Neural cell (in vitro differentiated cells): Measurements from ENCODE around the gene PLCB1. TPM values are rescaled to one million over a fixed set of nuclear protein-coding genes. Genes with fewer than 3 reads are reported as not detected.

ENCODE experiments used
- H2AFZ ChIP-seq: fragments of 200-600, 300-800 bp; sonication (generic), shearing (Covaris generic); 2 replicates; pipeline ENCODE4 v1.6.0; 2014; ENCODE audit warnings: low read depth, mild to moderate bottlenecking, antibody characterized with exemption, low read length, moderate library complexity
- H3F3A ChIP-seq: fragments of 200-600 bp; shearing (Covaris generic); 2 replicates; pipeline ENCODE4 v1.6.1; 2016; ENCODE audit warnings: mild to moderate bottlenecking, moderate library complexity, mixed read lengths, antibody characterized with exemption, low read length; ENCODE audit not compliant: insufficient read depth, poor library complexity, severe bottlenecking
- H3K27ac ChIP-seq: fragments of 200-600, 300-800 bp; sonication (generic), shearing (Covaris generic); 2 replicates; pipeline ENCODE4 v1.5.1; 2014; ENCODE audit warnings: mild to moderate bottlenecking, low read length, moderate library complexity
- H3K27me3 ChIP-seq: fragments of 300-800, 200-600 bp; sonication (generic), shearing (Covaris generic); 2 replicates; pipeline ENCODE4 v1.6.0; 2014; ENCODE audit warnings: mild to moderate bottlenecking, low read depth, low read length, moderate library complexity; ENCODE audit not compliant: insufficient read depth
- H3K36me3 ChIP-seq: fragments of 300-800, 200-600 bp; sonication (generic), shearing (Covaris generic); 2 replicates; pipeline ENCODE4 v1.5.1; 2014; ENCODE audit warnings: mild to moderate bottlenecking, antibody characterized with exemption, low read length, moderate library complexity; ENCODE audit not compliant: insufficient read depth
- H3K4me2 ChIP-seq: fragments of 300-800, 200-600 bp; sonication (generic), shearing (Covaris generic); 2 replicates; pipeline ENCODE4 v1.6.0; 2014; ENCODE audit warnings: mild to moderate bottlenecking, low read length
- H3K4me3 ChIP-seq: fragments of 300-800, 200-600 bp; sonication (generic), shearing (Covaris generic); 2 replicates; pipeline ENCODE4 v1.5.1; 2014; ENCODE audit warnings: mild to moderate bottlenecking, low read length, moderate library complexity
- H3K79me2 ChIP-seq: fragments of 200-600 bp; shearing (Covaris generic); replicated peaks from 2 replicates; pipeline ENCODE4 v1.6.0; 2014; ENCODE audit warnings: mild to moderate bottlenecking, low read length, moderate library complexity; ENCODE audit not compliant: insufficient read depth
- H3K9ac ChIP-seq: fragments of 300-800, 200-600 bp; sonication (generic), shearing (Covaris generic); 2 replicates; pipeline ENCODE4 v1.6.1; 2016; ENCODE audit warnings: mild to moderate bottlenecking, low read length, mixed read lengths
- H3K9me2 ChIP-seq: fragments of 200-600 bp; shearing (Covaris generic); 2 replicates; pipeline ENCODE4 v1.6.1; 2016; ENCODE audit warnings: mild to moderate bottlenecking, low read length, mixed read lengths; ENCODE audit not compliant: insufficient read depth
- H3K9me3 ChIP-seq: fragments of 200-600, 300-800 bp; sonication (generic), shearing (Covaris generic); 2 replicates; pipeline ENCODE4 v1.6.1; 2016; ENCODE audit warnings: mild to moderate bottlenecking, mixed run types, low read length, moderate library complexity, mixed read lengths
- H4K20me1 ChIP-seq: fragments of 200-600 bp; shearing (Covaris generic); 2 replicates; pipeline ENCODE4 v1.6.1; 2016; ENCODE audit warnings: mild to moderate bottlenecking, mixed run types; ENCODE audit not compliant: insufficient read depth
- EP300 ChIP-seq: fragments of 450-650 bp; conservative IDR thresholded peaks from 2 replicates; pipeline ENCODE4 v1.6.1; 2014; ENCODE audit warnings: antibody characterized with exemption, mild to moderate bottlenecking, moderate library complexity; ENCODE audit not compliant: poor library complexity, severe bottlenecking
- EZH2 ChIP-seq: fragments of 200-600, 300-800 bp; shearing (Covaris generic), sonication (generic); IDR thresholded peaks from 2 replicates; pipeline ENCODE4 v1.6.1; 2014; ENCODE audit warnings: antibody characterized with exemption, low read length, borderline replicate concordance, mild to moderate bottlenecking; ENCODE audit not compliant: insufficient read depth, poor library complexity, severe bottlenecking
- MXI1 ChIP-seq: fragments of 450-650 bp; conservative IDR thresholded peaks from 2 replicates; pipeline ENCODE4 v1.6.1; 2014; ENCODE audit warnings: antibody characterized with exemption, mild to moderate bottlenecking; ENCODE audit not compliant: poor library complexity, severe bottlenecking
- POLR2AphosphoS5 ChIP-seq: IDR thresholded peaks from 2 replicates; pipeline ENCODE4 v1.6.1; 2012
- SMC3 ChIP-seq: fragments of 450-650 bp; conservative IDR thresholded peaks from 2 replicates; pipeline ENCODE4 v1.6.1; 2014; ENCODE audit warnings: antibody characterized with exemption, mild to moderate bottlenecking, moderate library complexity; ENCODE audit not compliant: poor library complexity
- TAF1 ChIP-seq: IDR thresholded peaks from 2 replicates; pipeline ENCODE4 v1.6.1; 2012; ENCODE audit warnings: low read depth
- polyA plus RNA-seq: library from polyadenylated mRNA; depleted of rRNA; stranded (reverse); fragments of >200 nt; gene quantifications from 2 replicates; pipeline ENCODE4 v1.2.3, GENCODE V29; 2014
- TF ChIP-seq, protein P1 (sequence below): fragments of 450-650 bp; IDR thresholded peaks from 2 replicates; pipeline ENCODE4 v1.5.1; 2014; ENCODE audit warnings: antibody characterized with exemption, mild to moderate bottlenecking, moderate library complexity; ENCODE audit not compliant: poor library complexity, severe bottlenecking
- TF ChIP-seq, protein P2 (sequence below): IDR thresholded peaks from 2 replicates; pipeline ENCODE4 v1.6.1; 2012; ENCODE audit warnings: borderline replicate concordance

The PLCB1 gene
- polyA plus RNA-seq, 1 donor from 2014 or later: 11.4 TPM

- TF ChIP-seq MXI1 (no peak), SMC3 (no peak)
- H3K4me2 ChIP-seq: no peak overlapping the region
Measured at GRCh38 chr20:8317448-8317847, 185.4 kb downstream of the PLCB1 start.

GRCh38 chr20:8318965-8319625, 187.0 kb downstream of the PLCB1 start:
- Histone ChIP-seq H3K79me2 (no peaks in the 10 kb centered on the region), H3K36me3 (no peaks in the 10 kb centered on the region), H3K9ac (no peak overlapping the region), H3K9me2 (no peaks in the 10 kb centered on the region), H3F3A (no peaks in the 10 kb centered on the region), H3K4me2 (no peak overlapping the region), H2AFZ (no peak overlapping the region), H4K20me1 (no peaks in the 10 kb centered on the region), H3K9me3 (no peaks in the 10 kb centered on the region), H3K4me3 (no peak overlapping the region), H3K27ac (no peak overlapping the region), H3K27me3 (no peaks in the 10 kb centered on the region)
- TF ChIP-seq POLR2AphosphoS5: no peak
- TF ChIP-seq MXI1: no peak
- TF ChIP-seq SMC3: no peak
- TF ChIP-seq EP300: no peak
- TF ChIP-seq EZH2: no peak
- TF ChIP-seq, protein P1, sequence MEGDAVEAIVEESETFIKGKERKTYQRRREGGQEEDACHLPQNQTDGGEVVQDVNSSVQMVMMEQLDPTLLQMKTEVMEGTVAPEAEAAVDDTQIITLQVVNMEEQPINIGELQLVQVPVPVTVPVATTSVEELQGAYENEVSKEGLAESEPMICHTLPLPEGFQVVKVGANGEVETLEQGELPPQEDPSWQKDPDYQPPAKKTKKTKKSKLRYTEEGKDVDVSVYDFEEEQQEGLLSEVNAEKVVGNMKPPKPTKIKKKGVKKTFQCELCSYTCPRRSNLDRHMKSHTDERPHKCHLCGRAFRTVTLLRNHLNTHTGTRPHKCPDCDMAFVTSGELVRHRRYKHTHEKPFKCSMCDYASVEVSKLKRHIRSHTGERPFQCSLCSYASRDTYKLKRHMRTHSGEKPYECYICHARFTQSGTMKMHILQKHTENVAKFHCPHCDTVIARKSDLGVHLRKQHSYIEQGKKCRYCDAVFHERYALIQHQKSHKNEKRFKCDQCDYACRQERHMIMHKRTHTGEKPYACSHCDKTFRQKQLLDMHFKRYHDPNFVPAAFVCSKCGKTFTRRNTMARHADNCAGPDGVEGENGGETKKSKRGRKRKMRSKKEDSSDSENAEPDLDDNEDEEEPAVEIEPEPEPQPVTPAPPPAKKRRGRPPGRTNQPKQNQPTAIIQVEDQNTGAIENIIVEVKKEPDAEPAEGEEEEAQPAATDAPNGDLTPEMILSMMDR: no peak
- no peak for TF ChIP-seq TAF1

More at GRCh38 chr20:8317448-8317847, 185.4 kb downstream of the PLCB1 start:
- no peak overlapping the region for H3K9ac ChIP-seq
- no peak overlapping the region for H2AFZ ChIP-seq
- H3K9me2 ChIP-seq: no peaks in the 10 kb centered on the region
- H3K79me2 ChIP-seq: no peaks in the 10 kb centered on the region
- H3K27ac ChIP-seq: no peak overlapping the region
- no peaks in the 10 kb centered on the region for H3K9me3 ChIP-seq
- H4K20me1 ChIP-seq: no peaks in the 10 kb centered on the region
- no peaks in the 10 kb centered on the region for H3K36me3 ChIP-seq
- H3K27me3 ChIP-seq: no peaks in the 10 kb centered on the region
- H3F3A ChIP-seq: no peaks in the 10 kb centered on the region
- H3K4me3 ChIP-seq: no peak overlapping the region

DNA sequence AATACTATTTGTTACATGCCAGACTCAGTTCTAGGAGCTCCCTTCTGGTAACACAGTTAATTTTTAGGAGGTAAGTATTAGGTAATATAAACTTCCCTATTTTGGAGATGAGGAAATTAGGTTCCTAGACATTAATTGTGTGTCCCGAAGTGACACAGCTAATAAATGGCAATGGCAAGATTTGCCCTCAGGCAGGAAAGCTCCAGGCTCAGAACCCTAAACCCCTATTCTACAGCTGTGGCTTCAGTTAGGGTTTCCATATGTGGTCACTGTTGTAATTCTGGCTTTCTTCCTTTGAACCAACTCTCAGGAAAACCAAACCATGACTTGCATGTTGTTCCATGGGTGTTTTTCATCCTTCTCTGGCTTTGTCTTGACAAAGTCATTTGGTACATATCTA, 188.2 kb downstream of the PLCB1 start:
- Histone ChIP-seq H2AFZ (no peak overlapping the region), H3K4me3 (no peak overlapping the region), H3K79me2 (no peaks in the 10 kb centered on the region), H3K36me3 (no peaks in the 10 kb centered on the region), H3K9me2 (no peaks in the 10 kb centered on the region), H3K27me3 (no peaks in the 10 kb centered on the region), H3K4me2 (no peak overlapping the region), H3F3A (no peaks in the 10 kb centered on the region), H3K27ac (no peak overlapping the region), H4K20me1 (no peaks in the 10 kb centered on the region), H3K9me3 (no peaks in the 10 kb centered on the region), H3K9ac (no peak overlapping the region)
- TF ChIP-seq POLR2AphosphoS5: no peak
- TF ChIP-seq TAF1: no peak
- no peak for TF ChIP-seq MXI1
- TF ChIP-seq, protein P2, sequence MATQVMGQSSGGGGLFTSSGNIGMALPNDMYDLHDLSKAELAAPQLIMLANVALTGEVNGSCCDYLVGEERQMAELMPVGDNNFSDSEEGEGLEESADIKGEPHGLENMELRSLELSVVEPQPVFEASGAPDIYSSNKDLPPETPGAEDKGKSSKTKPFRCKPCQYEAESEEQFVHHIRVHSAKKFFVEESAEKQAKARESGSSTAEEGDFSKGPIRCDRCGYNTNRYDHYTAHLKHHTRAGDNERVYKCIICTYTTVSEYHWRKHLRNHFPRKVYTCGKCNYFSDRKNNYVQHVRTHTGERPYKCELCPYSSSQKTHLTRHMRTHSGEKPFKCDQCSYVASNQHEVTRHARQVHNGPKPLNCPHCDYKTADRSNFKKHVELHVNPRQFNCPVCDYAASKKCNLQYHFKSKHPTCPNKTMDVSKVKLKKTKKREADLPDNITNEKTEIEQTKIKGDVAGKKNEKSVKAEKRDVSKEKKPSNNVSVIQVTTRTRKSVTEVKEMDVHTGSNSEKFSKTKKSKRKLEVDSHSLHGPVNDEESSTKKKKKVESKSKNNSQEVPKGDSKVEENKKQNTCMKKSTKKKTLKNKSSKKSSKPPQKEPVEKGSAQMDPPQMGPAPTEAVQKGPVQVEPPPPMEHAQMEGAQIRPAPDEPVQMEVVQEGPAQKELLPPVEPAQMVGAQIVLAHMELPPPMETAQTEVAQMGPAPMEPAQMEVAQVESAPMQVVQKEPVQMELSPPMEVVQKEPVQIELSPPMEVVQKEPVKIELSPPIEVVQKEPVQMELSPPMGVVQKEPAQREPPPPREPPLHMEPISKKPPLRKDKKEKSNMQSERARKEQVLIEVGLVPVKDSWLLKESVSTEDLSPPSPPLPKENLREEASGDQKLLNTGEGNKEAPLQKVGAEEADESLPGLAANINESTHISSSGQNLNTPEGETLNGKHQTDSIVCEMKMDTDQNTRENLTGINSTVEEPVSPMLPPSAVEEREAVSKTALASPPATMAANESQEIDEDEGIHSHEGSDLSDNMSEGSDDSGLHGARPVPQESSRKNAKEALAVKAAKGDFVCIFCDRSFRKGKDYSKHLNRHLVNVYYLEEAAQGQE: no peak
- no peak for TF ChIP-seq SMC3
